NB4 (cell line): ENCODE data around the gene STK24.

Experiments used
- DNase-seq: peaks from one replicate; pipeline ENCODE4 v3.0.0; 2010; ENCODE audit warnings: low read depth
- H3K4me3 ChIP-seq: one replicate; pipeline ENCODE4 v1.5.1; 2011; ENCODE audit warnings: mild to moderate bottlenecking, low read depth, low read length, moderate library complexity
- MAX ChIP-seq: IDR thresholded peaks from 2 replicates; pipeline ENCODE4 v1.6.1; 2011; ENCODE audit warnings: low read depth, low read length
- MYC ChIP-seq: IDR thresholded peaks from 2 replicates; pipeline ENCODE4 v1.6.1; 2011; ENCODE audit warnings: low read depth, low read length
- POLR2A ChIP-seq: IDR thresholded peaks from 2 replicates; pipeline ENCODE4 v1.6.1; 2011; ENCODE audit warnings: mild to moderate bottlenecking; ENCODE audit not compliant: insufficient read length; ENCODE audit errors: extremely low read depth
- TF ChIP-seq, protein P1 (sequence below): IDR thresholded peaks from one replicate; pipeline ENCODE4 v1.5.1; 2012; ENCODE audit warnings: low read depth, low read length

Gene STK24

GRCh38 chr13:98480915-98481877, 95.7 kb downstream of the STK24 start:
- H3K4me3 ChIP-seq = no peak overlapping the region
- no peak for TF ChIP-seq POLR2A
- TF ChIP-seq MYC = no peak
- TF ChIP-seq, protein P1, sequence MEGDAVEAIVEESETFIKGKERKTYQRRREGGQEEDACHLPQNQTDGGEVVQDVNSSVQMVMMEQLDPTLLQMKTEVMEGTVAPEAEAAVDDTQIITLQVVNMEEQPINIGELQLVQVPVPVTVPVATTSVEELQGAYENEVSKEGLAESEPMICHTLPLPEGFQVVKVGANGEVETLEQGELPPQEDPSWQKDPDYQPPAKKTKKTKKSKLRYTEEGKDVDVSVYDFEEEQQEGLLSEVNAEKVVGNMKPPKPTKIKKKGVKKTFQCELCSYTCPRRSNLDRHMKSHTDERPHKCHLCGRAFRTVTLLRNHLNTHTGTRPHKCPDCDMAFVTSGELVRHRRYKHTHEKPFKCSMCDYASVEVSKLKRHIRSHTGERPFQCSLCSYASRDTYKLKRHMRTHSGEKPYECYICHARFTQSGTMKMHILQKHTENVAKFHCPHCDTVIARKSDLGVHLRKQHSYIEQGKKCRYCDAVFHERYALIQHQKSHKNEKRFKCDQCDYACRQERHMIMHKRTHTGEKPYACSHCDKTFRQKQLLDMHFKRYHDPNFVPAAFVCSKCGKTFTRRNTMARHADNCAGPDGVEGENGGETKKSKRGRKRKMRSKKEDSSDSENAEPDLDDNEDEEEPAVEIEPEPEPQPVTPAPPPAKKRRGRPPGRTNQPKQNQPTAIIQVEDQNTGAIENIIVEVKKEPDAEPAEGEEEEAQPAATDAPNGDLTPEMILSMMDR = no peak
- TF ChIP-seq MAX = no peak
- DNase-seq = no peak

GRCh38 chr13:98479496-98480003, 97.4 kb downstream of the STK24 start:
- TF ChIP-seq MYC (no peak), POLR2A (no peak), MAX (no peak)
- TF ChIP-seq, protein P1 = no peak
- H3K4me3 ChIP-seq = no peak overlapping the region
- no peak for DNase-seq

DNA sequence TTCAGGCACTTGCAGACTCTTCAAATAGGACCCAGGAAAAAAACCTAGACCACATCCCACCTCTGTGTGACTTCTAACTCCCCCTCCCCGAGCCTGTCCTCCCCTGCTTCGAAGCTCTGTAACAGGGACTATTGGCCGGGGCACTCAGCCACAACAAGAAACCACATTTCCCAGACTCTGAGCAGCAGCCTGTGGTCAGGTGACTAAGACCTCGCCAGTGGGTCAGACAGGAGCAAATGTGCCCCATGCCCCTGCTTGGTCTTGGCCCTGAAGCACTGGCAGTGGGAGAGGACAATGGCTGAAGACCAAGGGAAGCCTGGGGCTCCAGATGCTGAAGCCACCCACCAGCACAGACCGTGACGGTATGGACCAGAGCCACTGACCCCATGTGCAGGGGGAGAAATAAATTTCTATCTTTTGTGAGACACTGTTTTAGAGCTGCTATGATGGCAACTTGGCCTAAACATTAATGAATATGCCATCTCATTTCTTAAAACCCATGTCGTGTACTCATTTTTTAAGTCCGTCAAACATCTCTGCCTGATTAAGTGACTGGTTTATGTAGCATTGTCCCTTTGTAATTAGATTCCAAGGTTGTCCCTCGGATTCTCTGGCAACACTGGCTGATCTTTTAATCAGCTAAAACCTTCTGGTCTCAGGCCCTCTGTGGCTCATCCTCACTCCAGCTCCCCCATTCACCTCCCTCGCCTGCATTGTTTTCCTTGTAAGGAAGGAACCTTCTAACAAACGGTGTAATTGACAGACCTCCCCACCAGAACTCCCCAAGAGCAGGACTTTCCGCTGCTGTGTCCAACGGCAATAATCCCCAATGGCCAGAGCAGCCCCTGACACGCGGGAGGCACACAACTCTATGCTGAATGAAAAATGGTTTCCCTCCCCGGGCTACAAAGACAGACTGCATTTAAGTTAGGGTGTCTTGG, 98.4 kb downstream of the STK24 start:
- peak; percentile 27 for TF ChIP-seq MAX
- TF ChIP-seq, protein P1 = no peak
- H3K4me3 ChIP-seq = no peak overlapping the region
- DNase-seq = peak; percentile 90

- DNase-seq = peak; percentile 97
- peak overlapping the region; percentile 35 for H3K4me3 ChIP-seq
- TF ChIP-seq POLR2A (no peak), MYC (peak; percentile 85; the same call in 1 of the 2 replicates), MAX (peak; percentile 85)
- TF ChIP-seq, protein P1 = no peak
Observed at GRCh38 chr13:98476538-98476966, 100.4 kb downstream of the STK24 start.

GRCh38 chr13:98476106-98476505, 100.8 kb downstream of the STK24 start:
- no peak for DNase-seq
- peak overlapping the region; percentile 35 for H3K4me3 ChIP-seq
- TF ChIP-seq MYC (no peak), MAX (no peak), POLR2A (no peak)
- TF ChIP-seq, protein P1 = no peak
